HEK293 (cell line): ENCODE results near the gene PLEKHA6.

ENCODE experiments used
- CTCF ChIP-seq: fragments of 450-650 bp; formaldehyde crosslinking; IDR thresholded peaks from 2 replicates; pipeline ENCODE4 v1.5.1; 2016; ENCODE audit warnings: missing biosample characterization, missing genetic modification characterization
- KLF8 ChIP-seq: fragments of 450-650 bp; formaldehyde crosslinking; IDR thresholded peaks from 2 replicates; pipeline ENCODE4 v1.5.1; 2016; ENCODE audit warnings: missing biosample characterization, missing genetic modification characterization
- ZNF23 ChIP-seq: fragments of 450-650 bp; formaldehyde crosslinking; IDR thresholded peaks from 2 replicates; pipeline ENCODE4 v1.5.1; 2016; ENCODE audit warnings: missing biosample characterization, missing genetic modification characterization, borderline replicate concordance

GRCh38 chr1:204391629-204392028, 31.9 kb upstream of the PLEKHA6 start:
- TF ChIP-seq KLF8 (tag by site-specific recombination) (no peak), CTCF (tag by site-specific recombination) (no peak), ZNF23 (tag by site-specific recombination) (no peak)
